Measurements from ENCODE around the gene RFK. TPM values are rescaled to one million over a fixed set of nuclear protein-coding genes. Genes with fewer than 3 reads are reported as not detected.

Gene RFK
- total and polyA plus RNA-seq, 2 of the 13 experiments (the other 11 are each of a cell fraction or from before 2014, with no cell fraction given): 18.2 to 37.2 TPM

DNA sequence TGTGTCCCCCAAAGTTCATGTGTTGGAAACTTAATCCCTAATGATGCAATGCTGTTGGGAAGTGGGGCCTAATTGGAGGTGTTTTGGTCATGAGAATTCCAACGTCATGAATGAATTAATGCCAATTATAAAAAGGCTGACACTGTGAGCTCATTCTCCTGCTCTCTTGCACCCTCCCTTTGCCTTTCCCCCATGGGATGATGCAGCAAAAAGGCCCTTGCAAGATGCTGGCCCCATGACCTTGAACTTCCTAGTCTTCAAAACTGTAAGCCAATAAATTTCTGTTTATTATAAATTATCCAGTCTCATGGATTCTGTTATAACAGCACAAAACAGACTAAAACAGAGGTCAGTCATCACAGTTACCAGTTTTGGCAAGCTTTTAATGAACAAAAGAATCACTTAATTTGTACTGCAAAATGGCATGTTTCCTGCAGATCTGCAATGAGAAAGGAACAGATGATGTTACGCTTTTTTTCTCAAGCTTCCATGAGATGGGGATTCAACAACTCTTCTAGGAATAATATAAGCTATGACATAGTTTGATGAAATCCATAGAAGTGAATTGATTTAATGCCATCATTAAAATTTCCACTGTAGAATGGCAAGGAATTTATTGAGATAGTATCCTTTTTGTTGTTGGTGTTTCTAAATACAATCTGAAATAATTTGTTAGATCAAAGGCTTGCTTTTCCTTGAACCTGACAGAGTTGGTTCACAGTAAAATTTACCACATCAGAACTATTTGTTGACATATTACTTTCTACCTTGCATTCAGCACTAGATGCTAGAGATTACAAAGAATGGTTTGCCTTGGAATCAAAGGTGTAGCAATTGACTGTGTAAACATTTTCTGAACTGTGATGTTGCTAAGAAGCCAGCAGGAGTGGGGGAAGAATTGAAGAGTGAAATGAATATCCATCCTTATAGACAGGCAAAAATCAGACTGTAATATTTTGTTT, 29.3 kb upstream of the RFK start (continued):
- TF ChIP-seq, protein P1, sequence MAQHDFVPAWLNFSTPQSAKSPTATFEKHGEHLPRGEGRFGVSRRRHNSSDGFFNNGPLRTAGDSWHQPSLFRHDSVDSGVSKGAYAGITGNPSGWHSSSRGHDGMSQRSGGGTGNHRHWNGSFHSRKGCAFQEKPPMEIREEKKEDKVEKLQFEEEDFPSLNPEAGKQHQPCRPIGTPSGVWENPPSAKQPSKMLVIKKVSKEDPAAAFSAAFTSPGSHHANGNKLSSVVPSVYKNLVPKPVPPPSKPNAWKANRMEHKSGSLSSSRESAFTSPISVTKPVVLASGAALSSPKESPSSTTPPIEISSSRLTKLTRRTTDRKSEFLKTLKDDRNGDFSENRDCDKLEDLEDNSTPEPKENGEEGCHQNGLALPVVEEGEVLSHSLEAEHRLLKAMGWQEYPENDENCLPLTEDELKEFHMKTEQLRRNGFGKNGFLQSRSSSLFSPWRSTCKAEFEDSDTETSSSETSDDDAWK (CRISPR knock-in tag; IDR thresholded peaks at IDR 0.05): no peak
- TF ChIP-seq SATB2 (CRISPR knock-in tag; IDR thresholded peaks at IDR 0.05) (no peak), ONECUT2 (CRISPR knock-in tag; IDR thresholded peaks at IDR 0.05) (no peak), MYNN (CRISPR knock-in tag; IDR thresholded peaks at IDR 0.05; ENCODE audit: low read depth) (no peak), ZNF253 (CRISPR knock-in tag; IDR thresholded peaks at IDR 0.05; ENCODE audit: borderline replicate concordance) (no peak), ARNTL (CRISPR knock-in tag; IDR thresholded peaks at IDR 0.05) (no peak), HNRNPUL1 (IDR thresholded peaks at IDR 0.05; ENCODE audit: low read depth, low read length) (no peak), CREB1 (IDR thresholded peaks at IDR 0.05) (no peak), CREB1 (CRISPR knock-in tag; IDR thresholded peaks at IDR 0.05) (peak; percentile 59), FOXK1 (CRISPR knock-in tag; IDR thresholded peaks at IDR 0.05; ENCODE audit: borderline replicate concordance, low read depth) (no peak), MIXL1 (CRISPR knock-in tag; IDR thresholded peaks at IDR 0.05) (peak; percentile 88), CENPT (CRISPR knock-in tag; IDR thresholded peaks at IDR 0.05; ENCODE audit: low read depth) (no peak), THYN1 (CRISPR knock-in tag; IDR thresholded peaks at IDR 0.05; ENCODE audit: borderline replicate concordance, low read depth) (no peak), TEAD2 (CRISPR knock-in tag; IDR thresholded peaks at IDR 0.05) (no peak), SMAD9 (CRISPR knock-in tag; IDR thresholded peaks at IDR 0.05) (no peak), THAP9 (CRISPR knock-in tag; IDR thresholded peaks at IDR 0.05; ENCODE audit: borderline replicate concordance) (no peak), IRX3 (CRISPR knock-in tag; IDR thresholded peaks at IDR 0.05; ENCODE audit: borderline replicate concordance, low read depth) (no peak), BORCS8-MEF2B (CRISPR knock-in tag; IDR thresholded peaks at IDR 0.05) (no peak), ZNF232 (CRISPR knock-in tag; IDR thresholded peaks at IDR 0.05; ENCODE audit: borderline replicate concordance) (no peak), ZNF557 (CRISPR knock-in tag; IDR thresholded peaks at IDR 0.05) (no peak), MLLT10 (CRISPR knock-in tag; IDR thresholded peaks at IDR 0.05) (no peak)
- TF ChIP-seq, protein P2, sequence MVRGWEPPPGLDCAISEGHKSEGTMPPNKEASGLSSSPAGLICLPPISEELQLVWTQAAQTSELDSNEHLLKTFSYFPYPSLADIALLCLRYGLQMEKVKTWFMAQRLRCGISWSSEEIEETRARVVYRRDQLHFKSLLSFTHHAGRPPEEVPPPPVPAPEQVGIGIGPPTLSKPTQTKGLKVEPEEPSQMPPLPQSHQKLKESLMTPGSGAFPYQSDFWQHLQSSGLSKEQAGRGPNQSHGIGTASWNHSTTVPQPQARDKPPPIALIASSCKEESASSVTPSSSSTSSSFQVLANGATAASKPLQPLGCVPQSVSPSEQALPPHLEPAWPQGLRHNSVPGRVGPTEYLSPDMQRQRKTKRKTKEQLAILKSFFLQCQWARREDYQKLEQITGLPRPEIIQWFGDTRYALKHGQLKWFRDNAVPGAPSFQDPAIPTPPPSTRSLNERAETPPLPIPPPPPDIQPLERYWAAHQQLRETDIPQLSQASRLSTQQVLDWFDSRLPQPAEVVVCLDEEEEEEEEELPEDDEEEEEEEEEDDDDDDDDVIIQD (CRISPR knock-in tag; IDR thresholded peaks at IDR 0.05; ENCODE audit: low read depth): peak; percentile 81
- TF ChIP-seq, protein P3, sequence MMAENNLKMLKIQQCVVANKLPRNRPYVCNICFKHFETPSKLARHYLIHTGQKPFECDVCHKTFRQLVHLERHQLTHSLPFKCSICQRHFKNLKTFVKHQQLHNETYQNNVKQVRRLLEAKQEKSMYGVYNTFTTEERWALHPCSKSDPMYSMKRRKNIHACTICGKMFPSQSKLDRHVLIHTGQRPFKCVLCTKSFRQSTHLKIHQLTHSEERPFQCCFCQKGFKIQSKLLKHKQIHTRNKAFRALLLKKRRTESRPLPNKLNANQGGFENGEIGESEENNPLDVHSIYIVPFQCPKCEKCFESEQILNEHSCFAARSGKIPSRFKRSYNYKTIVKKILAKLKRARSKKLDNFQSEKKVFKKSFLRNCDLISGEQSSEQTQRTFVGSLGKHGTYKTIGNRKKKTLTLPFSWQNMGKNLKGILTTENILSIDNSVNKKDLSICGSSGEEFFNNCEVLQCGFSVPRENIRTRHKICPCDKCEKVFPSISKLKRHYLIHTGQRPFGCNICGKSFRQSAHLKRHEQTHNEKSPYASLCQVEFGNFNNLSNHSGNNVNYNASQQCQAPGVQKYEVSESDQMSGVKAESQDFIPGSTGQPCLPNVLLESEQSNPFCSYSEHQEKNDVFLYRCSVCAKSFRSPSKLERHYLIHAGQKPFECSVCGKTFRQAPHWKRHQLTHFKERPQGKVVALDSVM (CRISPR knock-in tag; IDR thresholded peaks at IDR 0.05): no peak

Measured in HepG2 (cell line).